Panc1 (cell line): Measurements from ENCODE around the gene DOCK4.

Source experiments
- CTCF ChIP-seq: fragments of 450-650 bp; IDR thresholded peaks from 2 replicates; pipeline ENCODE4 v1.5.1; 2017; ENCODE audit warnings: mild to moderate bottlenecking
- REST ChIP-seq, 2 experiments: IDR thresholded peaks; 2 replicates each; pipeline ENCODE4 v1.6.1; 2011 to 2012; ENCODE audit warnings: low read depth in 2 of 2, control low read depth in 1 of 2, low read length in 1 of 2, mild to moderate bottlenecking in 1 of 2, moderate library complexity in 1 of 2; ENCODE audit not compliant: insufficient read depth in 1 of 2
- SIN3A ChIP-seq: IDR thresholded peaks from 2 replicates; pipeline ENCODE4 v1.6.1; 2012; ENCODE audit warnings: low read depth, mild to moderate bottlenecking, low read length, moderate library complexity, borderline replicate concordance; ENCODE audit not compliant: insufficient read depth

- TF ChIP-seq REST (IDR thresholded peaks at IDR 0.05; ENCODE audit: insufficient read depth in 1 of 2, low read depth in 2 of 2, low read length in 1 of 2), result no peak
- no peak for TF ChIP-seq CTCF
- TF ChIP-seq SIN3A, result no peak
Observed at GRCh38 chr7:112083776-112084355, 122.3 kb downstream of the DOCK4 start.
